Osteoblast (primary cell): Measurements from ENCODE around the gene WTIP. TPM values are rescaled to one million over a fixed set of nuclear protein-coding genes. Genes with fewer than 3 reads are reported as not detected.
"Not testable (repeated sequence)": the region's sequence is repeated elsewhere in the genome, so short reads cannot be mapped to it uniquely, and the experiment has no call there.

Source experiments
- DNase-seq: peaks from one replicate; pipeline ENCODE4 v3.0.0; 2011; ENCODE audit warnings: low spot score, mixed read lengths; ENCODE audit not compliant: insufficient read length; ENCODE audit errors: missing footprints
- H2AFZ ChIP-seq: 2 replicates; pipeline ENCODE4 v1.6.0; 2011; ENCODE audit warnings: mild to moderate bottlenecking, low read length
- H3K27ac ChIP-seq: 2 replicates; pipeline ENCODE4 v1.5.1; 2011; ENCODE audit warnings: mild to moderate bottlenecking, low read depth, low read length, moderate library complexity
- H3K27me3 ChIP-seq: 2 replicates; pipeline ENCODE4 v1.6.0; 2012; ENCODE audit warnings: mild to moderate bottlenecking, control low read depth, inconsistent platforms, low read length, moderate library complexity; ENCODE audit not compliant: insufficient read depth
- H3K36me3 ChIP-seq: 2 replicates; pipeline ENCODE4 v1.5.1; 2011; ENCODE audit warnings: mild to moderate bottlenecking, low read length, control low read depth, moderate library complexity; ENCODE audit not compliant: insufficient read depth
- H3K4me1 ChIP-seq: 2 replicates; pipeline ENCODE4 v1.5.1; 2011; ENCODE audit warnings: mild to moderate bottlenecking, low read length, control low read depth, moderate library complexity; ENCODE audit not compliant: insufficient read depth
- H3K4me2 ChIP-seq: 2 replicates; pipeline ENCODE4 v1.6.0; 2011; ENCODE audit warnings: mild to moderate bottlenecking, low read length; ENCODE audit not compliant: insufficient read depth
- H3K4me3 ChIP-seq: fragments of 200-600 bp; sonication (generic); 3 replicates; pipeline ENCODE4 v1.5.1; 2012; ENCODE audit warnings: mild to moderate bottlenecking, low read length, inconsistent platforms; ENCODE audit not compliant: insufficient read depth
- H3K79me2 ChIP-seq: 2 replicates; pipeline ENCODE4 v1.6.0; 2012; ENCODE audit warnings: mild to moderate bottlenecking, low read length, control low read depth, inconsistent platforms; ENCODE audit not compliant: insufficient read depth
- H3K9me3 ChIP-seq: 2 replicates; pipeline ENCODE4 v1.5.1; 2011; ENCODE audit warnings: low read depth, low read length, control low read depth
- H4K20me1 ChIP-seq: 2 replicates; pipeline ENCODE4 v1.6.0; 2012; ENCODE audit warnings: mild to moderate bottlenecking, low read length, control low read depth; ENCODE audit not compliant: insufficient read depth
- CTCF ChIP-seq: IDR thresholded peaks from 2 replicates; pipeline ENCODE4 v1.5.1; 2011; ENCODE audit warnings: mild to moderate bottlenecking, low read depth, low read length, moderate library complexity; ENCODE audit errors: extremely low read depth
- total RNA-seq: library from RNA; depleted of rRNA; stranded (reverse); fragments of >200 nt; gene quantifications from 2 replicates; pipeline ENCODE4 v1.2.3, GENCODE V29; 2012

WTIP gene
- total RNA-seq, 1 donor: 38.7 TPM

- H3K4me2 ChIP-seq: no peak overlapping the region
- H3K79me2 ChIP-seq: peaks cover 34% of the 10 kb centered on the region
- H2AFZ ChIP-seq: no peak overlapping the region
- peaks cover 30% of the 10 kb centered on the region for H3K4me1 ChIP-seq
- peaks cover 12% of the 10 kb centered on the region for H4K20me1 ChIP-seq
- H3K27me3 ChIP-seq: no peaks in the 10 kb centered on the region
- H3K9me3 ChIP-seq: no peaks in the 10 kb centered on the region
- peaks cover 58% of the 10 kb centered on the region for H3K36me3 ChIP-seq
- H3K27ac ChIP-seq: peak overlapping the region; percentile 57
- no peak for TF ChIP-seq CTCF
- H3K4me3 ChIP-seq: no peak overlapping the region
- DNase-seq: no peak
Measured at GRCh38 chr19:34452723-34453122, 28.8 kb upstream of the WTIP start.

- peak overlapping the region; percentile 57 for H3K27ac ChIP-seq
Measured at GRCh38 chr19:34454091-34454490, 27.5 kb upstream of the WTIP start.

GRCh38 chr19:34454685-34455084 is 26.9 kb upstream of the WTIP start:
- Histone ChIP-seq H3K4me1 (peaks cover 30% of the 10 kb centered on the region), H3K36me3 (peaks cover 60% of the 10 kb centered on the region), H3K27ac (no peak overlapping the region), H3K79me2 (peaks cover 42% of the 10 kb centered on the region), H3K4me3 (no peak overlapping the region), H3K27me3 (no peaks in the 10 kb centered on the region), H4K20me1 (peaks cover 25% of the 10 kb centered on the region), H3K4me2 (peak overlapping the region; percentile 28), H3K9me3 (no peaks in the 10 kb centered on the region), H2AFZ (no peak overlapping the region)
- DNase-seq: no peak
- no peak for TF ChIP-seq CTCF

More at GRCh38 chr19:34454091-34454490, 27.5 kb upstream of the WTIP start:
- DNase-seq: no peak
- no peaks in the 10 kb centered on the region for H3K27me3 ChIP-seq
- peaks cover 59% of the 10 kb centered on the region for H3K36me3 ChIP-seq
- H3K4me1 ChIP-seq: peaks cover 30% of the 10 kb centered on the region
- peaks cover 36% of the 10 kb centered on the region for H3K79me2 ChIP-seq
- no peaks in the 10 kb centered on the region for H3K9me3 ChIP-seq
- H3K4me3 ChIP-seq: no peak overlapping the region
- H2AFZ ChIP-seq: no peak overlapping the region
- no peak for TF ChIP-seq CTCF
- H3K4me2 ChIP-seq: peak overlapping the region; percentile 43
- H4K20me1 ChIP-seq: peaks cover 22% of the 10 kb centered on the region

- not testable (repeated sequence) for DNase-seq, H2AFZ ChIP-seq, H3K4me3 ChIP-seq, H3K9me3 ChIP-seq, H3K4me2 ChIP-seq, H3K27ac ChIP-seq, H3K27me3 ChIP-seq
- Histone ChIP-seq H4K20me1 (peaks cover 26% of the 10 kb centered on the region), H3K4me1 (peaks cover 35% of the 10 kb centered on the region), H3K36me3 (peaks cover 64% of the 10 kb centered on the region), H3K79me2 (peaks cover 52% of the 10 kb centered on the region)
Measured at GRCh38 chr19:34455783-34456480, 25.6 kb upstream of the WTIP start.
